HG03196 (cell line): ENCODE measurements around the gene F13A1.

Experiments
- ATAC-seq: cut with Tn5 transposase; IDR thresholded peaks from one replicate; pipeline ENCODE4 v1.9.1; 2021; ENCODE audit not compliant: unreplicated experiment

F13A1 gene

DNA sequence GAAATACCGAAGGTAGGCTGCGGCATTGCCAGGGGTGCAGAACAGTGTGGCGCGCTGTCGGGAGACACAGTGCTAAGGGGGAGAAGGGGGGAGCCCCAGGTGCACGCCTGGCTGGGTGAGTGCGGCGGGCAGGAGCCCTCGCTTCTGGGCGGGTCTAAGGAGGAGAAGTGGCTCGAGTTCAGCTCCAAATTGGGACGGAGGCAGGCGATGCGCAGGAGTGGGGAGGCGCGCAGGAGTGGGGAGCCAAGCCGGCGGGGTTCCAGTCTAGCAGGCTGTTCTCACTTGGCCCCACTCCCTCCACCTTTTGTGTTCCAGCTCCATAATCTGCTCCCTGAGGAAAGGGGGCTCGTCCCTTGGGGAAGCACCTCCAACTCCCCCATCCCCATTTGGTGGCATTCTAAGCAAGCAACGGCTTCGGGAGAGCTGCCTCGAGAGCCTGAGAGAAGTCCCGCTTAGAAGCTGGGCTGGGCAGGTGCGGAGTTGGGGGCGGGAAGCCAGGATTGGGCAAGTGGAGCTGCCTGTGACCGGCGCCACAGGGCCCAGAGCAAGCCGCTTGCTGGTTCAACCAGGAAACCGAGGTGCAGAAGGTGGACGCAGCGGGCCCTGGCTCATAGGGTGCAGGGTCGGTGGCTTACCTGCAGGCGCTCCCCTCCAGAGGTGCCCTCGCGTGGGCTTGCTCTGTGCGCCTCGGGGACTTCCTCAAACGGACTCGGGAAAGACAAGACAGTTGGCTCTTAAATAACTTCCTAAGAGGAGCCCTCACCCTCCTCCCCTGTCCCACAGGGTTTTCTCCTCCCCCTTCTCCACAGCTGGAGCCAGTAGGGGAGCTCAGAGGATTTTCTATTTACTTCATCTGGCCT, at the start of gene F13A1:
F13A1 (minus strand) TSS at position 711 of the 860 bp plus-strand sequence. CDS start 1,998 bp downstream, outside the sequence.
- no peak for ATAC-seq

DNA sequence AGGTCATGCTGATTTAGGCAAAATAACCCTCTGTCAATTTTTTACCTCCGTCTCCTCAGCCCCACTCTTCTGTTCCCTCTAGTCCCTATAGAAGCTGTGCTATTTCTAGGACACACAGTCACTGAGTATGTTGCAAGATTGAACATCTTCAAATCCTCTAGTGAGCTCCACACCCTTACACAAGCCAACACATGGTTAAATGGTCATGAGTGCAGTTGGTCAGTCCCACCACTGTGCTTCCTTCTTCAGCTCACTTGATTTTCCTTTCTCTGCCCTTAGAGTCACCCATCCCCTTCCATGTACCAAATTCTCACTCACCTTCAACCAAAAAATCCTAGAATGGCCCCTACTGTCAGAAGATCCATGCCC, 48.2 kb upstream of the F13A1 start:
- ATAC-seq = no peak

DNA sequence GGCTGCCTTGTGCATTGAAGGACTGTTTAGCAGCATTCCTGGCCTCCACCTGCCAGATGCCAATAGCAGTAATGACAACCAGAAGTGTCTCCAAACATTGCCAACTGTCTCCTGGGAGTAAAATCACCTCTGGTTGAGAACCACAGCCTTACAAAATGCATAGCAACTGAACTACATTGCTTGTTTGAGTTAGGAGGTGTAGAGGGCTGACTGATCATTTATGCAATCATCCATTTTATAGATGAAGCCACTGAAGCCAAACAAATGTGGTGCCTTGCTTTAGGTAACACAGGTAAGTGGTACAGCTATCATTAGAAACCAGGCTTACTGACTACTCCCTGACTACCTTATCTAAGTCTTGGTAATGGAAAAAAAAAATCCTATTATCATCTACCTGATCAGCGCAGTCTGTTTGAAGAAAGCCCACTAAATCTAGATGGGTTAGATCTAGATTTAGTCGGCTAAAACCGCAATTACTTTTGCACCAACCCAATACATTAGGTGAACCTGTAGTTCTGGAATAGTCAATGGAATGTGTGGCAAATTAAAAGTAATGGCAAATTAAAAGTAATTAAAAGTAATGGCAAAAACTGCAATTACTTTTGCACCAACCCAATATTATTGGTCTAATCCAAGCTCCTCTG, 47.7 kb upstream of the F13A1 start:
- no peak for ATAC-seq

DNA sequence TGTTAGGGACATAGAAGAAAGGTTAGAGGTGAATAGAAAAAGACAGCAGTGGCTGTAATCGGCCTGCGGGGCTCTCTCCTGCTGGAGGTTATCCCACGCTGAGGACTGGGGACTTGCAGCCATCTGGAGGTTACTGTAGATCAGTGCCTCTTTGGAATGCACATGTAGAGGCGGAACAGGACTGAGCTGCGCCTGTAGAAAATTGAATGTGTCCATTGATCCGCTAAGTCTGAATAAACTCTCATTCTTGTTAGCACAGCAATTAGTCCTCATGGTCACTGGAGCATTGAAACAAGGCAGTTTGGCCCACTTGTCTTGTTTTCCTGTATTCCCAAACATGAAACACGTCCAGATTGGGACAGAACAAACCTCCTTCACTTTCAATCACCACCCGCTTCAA, 46.3 kb upstream of the F13A1 start:
- ATAC-seq = no peak

DNA sequence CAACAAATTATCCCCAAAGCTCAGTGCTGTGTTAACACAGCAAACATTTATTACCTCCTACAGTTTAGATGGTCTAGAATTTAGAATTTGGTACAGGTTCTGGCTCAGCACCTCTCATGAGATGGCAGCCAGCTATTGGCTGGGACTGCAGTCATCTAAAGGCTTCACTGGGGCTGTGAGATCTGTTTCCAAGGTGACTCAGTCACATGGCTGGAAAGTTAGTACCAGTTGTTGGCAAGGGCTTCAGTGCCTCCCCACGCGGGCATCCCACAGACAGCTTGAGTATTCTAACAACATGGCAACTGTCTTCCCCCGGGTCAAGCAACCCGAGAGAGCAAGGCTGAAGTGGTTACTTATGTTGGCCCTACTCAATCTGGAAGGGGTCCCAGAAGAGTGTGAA, 44.8 kb upstream of the F13A1 start:
- no peak for ATAC-seq

DNA sequence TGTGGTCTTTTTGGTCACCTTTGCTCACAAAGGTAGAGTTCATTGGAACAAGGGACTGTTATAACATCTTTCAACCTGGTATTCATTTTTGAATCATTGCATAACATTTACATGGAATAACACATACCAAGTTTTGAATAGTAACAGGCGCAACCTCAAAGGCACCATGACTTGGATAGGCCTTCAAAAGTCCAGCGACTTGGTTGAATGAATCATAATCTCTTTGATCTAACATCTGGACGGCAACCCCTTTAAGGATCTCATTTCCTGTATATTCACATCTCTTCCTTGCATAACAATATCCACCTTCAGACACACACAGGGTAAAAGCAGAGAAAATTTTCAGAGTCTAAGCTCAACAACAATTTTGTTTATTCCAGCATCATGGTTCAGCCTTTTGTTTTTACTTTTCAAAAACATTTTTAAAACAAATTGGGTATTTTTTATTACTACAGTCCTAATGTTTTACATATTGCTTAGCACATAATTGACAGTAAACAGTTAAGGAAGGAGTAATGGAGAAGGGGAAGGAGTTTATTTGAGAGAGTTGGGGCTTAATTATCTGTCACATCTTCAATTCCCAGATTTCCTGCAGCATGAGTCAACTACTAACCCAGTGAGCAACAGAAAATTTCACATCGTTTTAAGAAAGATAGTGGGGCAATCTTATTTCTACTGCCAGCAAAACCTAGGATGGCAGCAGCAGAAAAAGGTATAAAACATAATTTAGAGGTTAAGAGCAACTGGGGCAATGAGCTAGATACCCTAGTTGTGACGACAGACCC, 41.8 kb upstream of the F13A1 start:
- ATAC-seq = no peak

DNA sequence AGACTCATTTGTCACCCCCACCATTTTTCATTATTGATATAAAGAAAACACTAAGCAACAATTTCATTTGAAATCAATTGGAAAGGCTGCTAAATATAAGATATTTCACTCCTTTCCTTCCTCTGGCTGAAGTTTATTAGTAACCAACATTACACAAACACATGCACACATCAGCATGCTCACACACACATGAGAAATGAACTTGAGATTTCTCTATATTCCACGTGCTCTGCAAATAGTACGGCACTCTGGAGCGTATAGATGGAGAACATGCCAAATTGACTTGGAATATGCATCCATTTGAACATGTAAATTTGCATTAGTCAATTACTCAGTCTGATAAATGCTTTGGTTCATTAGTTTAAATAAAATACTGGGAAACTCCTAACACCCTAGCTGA, 37.1 kb upstream of the F13A1 start:
- no peak for ATAC-seq

DNA sequence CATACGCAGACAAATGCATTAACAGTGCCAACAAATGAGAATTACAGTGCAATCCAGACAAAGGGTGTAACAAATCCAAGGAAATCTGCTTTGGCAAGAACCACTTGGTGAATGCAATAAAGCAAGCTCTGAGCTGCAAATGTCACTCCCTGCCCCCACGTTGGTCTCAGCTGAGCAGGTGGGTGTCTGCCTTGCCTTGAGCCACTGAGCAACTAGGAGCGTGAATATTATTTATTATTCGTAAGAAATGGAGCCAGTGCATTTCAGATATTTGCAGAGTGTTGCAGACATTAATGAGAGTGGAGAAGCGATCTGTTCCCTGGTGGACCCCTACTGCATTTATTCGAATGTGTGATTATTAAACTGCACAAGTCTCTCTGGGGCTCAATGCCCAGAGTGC, 36.6 kb upstream of the F13A1 start:
- no peak for ATAC-seq

DNA sequence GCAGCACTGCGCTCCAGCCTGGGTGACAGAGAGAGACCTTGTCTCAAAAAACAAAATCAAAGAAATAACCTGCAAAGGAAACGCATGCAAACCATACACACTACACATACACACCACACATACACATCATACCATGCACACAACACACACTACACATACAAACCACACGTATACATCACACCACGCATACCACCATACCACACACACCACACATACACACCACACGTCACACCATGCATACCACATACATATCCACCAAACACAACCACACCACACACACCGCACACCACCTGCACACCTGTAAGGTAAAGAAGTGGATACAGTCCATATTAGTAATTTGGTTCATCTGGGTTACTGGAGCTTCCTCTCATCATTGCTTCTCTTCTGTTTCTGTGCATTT, 32.3 kb upstream of the F13A1 start:
- no peak for ATAC-seq

DNA sequence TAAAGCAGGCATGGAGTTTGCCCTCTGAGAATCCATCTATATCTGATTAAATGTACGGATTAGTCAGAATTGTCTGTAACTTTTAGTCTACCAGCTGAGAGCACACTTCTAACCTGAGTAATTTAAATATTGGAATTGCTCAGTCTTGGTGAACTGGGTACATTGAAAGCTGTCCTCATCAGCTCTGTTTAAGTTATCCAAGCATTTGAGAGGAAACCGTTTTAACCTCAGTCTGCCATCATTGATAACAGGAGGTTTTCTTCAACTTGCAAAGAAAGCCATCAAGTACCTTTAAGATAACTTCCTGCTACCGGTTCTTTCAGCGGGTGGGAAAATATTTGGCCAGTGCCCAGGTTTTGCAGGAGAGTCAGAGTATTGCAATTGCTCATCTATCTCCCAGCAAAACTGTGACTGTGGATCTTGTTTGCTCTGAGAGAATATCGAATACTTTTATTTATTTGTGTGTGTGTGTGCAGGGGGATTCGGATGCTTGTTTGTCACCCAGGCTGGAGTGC, 31.1 kb upstream of the F13A1 start:
- ATAC-seq = no peak

DNA sequence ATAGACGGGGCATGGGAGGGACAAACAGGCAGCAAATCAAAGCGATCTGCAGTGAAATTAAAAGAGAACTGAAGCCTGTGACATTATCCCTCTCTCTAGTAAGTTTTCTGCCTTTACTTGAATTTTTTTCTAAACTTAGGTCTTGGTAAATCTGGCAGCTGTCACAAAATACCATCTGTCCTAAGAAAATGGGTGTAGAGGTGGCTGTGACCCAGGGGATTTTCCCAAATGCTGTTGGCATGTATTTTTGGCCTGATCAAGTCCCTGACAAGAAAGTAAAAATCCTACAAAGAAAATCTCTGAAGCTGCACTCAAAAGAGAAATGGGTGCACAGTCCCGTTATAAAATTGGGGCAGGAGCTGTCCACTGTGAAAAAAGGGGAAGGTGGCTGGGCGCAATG, 30.2 kb upstream of the F13A1 start:
- no peak for ATAC-seq

DNA sequence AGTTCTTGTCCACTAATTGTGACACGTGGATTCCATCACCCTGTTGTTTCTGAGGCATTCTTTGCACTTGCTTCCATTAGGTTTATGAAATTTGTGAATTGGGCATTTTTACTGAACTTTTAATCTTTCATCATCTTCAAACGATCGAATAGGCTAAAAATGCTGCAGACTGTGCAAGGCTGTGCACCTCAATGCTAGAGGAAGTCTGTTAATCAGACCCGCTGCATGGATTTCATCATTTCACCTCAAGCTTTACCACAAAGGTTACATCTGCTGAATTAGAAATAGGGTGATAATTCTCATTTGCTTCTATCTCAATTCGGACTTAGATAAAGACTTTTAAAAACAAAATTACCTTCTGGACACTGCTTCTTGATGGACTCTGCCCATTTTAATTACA, 27.8 kb upstream of the F13A1 start:
- ATAC-seq = no peak

DNA sequence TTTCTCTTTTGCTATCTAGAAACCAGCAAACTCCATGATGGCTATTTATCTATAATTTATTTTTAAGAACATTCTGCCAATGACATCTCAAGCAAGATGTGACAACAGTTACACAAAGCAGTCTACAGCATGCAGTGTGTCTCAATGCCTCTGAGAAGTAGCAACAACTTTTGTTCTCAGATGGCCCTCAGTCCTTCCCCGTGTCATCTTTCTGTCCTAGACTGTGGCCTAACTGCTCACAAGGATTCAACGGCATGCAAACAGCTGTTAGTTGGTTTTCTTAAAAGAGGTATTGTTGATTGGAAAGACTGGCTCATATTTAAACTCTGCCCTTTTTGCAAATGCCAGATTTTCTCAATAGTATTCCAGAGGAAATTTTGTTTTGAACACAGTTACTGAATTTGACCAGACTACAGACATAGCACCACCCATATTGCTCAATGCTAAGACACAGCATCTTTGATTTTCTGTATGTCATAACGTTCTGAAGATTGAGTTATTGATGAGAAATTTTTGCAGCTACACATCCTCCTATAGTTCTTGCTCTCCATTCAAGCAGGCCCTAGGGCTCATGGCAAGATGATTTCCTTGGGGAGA, 26.1 kb upstream of the F13A1 start:
- no peak for ATAC-seq

DNA sequence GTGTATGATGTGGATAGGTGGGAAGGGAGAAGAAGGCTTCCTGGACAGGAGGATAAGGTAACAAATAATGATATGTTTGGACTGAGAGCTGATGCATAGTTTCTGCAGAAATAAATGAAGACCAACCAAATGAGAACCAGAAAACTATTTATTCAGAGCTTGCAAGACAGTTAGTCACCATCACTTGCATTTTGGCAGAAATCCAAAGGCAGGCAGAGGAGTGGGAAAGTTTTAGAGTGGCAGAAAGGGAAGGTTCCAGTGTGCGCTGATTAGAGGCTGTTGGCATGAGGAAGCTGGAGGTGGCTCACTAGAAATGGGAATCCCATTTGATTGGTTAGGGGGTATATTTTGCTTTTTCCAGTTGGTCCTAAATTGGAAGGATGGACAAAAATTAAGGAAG, 13.0 kb upstream of the F13A1 start:
- no peak for ATAC-seq

DNA sequence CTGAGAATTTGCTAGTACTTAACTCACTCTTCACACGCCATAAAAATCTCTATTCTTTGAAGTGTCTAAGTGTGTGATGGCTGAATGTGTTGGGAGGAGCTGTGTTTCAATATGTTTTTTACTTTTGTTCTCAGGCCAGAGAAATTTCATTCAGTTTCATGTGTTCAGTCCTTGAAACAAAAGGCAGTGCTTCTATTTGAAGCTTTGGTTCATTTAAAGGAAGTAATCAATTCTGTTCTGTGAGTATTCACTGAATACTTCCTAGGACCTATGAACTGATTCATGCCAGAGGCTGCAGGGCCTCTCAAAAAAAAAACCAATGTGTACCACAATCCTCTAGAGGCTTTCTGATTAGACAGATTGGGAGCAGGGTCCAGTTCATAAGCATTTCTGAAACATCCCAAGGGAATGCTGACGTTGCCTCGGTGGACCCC, 12.4 kb upstream of the F13A1 start:
- ATAC-seq = peak; percentile 30

DNA sequence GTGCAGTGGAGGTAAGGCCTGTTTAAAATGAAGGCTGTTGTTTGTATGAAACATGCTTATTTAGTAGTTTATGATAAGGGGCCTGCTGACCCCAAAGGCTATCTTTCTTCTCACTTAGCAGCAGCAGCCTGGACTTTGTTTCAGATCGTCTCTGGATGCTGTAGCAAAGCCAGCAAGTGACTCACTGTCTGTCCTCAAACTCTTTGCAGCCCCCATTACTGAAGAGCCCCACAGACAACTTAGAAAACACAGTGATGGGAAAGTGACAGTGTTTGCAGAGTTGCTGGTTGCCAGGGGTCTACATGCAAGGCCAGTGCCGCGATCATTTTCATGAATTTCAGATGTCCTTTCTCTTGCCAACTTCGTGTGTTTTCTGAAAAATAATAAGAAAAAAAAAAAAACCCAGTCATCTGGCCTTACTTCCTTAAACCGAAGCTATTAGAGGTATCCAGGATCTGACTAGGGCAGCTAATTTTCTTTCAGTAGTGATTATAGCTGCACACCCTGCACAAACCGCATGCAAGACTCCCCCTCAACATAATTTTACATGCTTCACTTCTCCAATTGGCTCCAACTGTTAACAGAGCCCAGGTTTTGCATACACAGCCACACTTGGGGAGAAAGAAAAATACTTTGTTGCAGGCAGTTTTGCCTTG, 11.6 kb upstream of the F13A1 start:
- peak; percentile 47 for ATAC-seq

DNA sequence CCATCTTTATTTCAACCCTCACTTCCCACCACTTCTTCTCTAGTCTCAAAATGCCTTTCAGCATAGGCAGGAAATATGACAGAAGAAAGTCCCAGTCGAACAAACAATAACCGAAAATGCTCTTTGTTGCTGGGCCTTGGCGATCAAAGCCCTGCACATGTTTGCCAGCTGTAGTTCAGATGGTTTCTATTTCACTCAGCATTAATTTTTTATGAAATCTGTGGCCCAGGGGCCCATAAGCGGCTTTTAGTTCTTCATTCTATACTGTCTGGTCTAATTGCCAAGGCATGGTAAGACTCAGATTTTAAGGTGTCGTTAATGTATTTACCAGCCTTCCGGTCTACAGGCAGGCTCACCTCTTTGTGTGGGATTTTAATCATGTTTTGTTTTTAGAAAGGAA, 10.9 kb upstream of the F13A1 start:
- ATAC-seq = peak; percentile 76

DNA sequence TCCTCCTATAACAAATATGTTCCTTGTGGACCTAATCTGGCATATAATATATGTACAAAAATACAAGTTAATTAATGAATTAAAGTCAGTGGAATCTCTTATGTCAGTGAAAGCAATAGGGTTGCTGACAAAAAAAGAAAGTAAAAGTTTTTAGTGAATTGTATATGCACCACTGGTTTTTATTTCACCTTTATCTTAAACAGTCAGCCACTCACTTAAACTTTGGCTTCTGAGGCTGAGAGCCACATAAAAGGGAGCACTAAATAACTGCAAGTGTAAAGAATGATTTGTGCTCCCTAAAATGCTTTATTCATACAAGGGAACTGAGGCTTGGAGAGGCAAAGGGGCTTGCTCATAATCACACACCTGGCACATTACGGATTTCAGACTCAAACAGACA, 9.9 kb upstream of the F13A1 start:
- no peak for ATAC-seq

DNA sequence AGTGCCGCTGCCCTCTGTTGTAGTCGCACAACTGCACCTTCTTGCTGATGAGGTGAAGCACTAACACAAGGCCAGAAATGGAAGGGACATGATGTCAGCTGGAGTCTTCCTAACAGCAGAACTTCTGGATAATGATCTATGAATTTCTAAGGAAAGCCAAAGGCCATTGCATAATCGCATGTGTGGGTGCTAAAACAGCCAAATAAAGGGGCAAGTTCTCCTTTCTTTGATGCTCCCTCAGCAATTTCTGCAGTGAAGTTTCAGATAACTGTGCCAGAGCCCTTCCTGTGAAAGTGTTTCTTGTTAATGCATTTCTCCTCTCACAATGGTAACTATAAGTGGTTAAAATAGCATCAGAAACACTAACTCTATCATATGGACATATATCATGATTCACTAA, 8.0 kb upstream of the F13A1 start:
- no peak for ATAC-seq

DNA sequence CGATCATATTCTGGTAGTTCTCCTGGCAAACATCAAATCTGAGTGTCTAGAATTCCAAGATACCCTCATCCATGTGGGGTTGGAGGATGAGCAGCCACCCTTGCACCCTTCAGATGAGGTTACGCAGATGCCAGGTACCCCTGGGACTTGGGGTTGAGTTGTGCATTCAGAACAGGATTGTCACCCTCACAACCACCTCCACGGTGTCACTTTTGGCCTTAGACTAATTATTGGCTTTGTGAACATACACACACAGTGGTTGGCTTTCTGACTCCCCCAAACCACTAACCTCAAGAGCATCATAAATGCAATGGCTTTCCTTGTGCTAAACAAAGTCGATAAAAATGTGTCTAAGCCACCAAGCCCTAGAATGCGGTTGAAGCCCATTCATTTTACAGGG, 2.9 kb upstream of the F13A1 start:
- no peak for ATAC-seq

DNA sequence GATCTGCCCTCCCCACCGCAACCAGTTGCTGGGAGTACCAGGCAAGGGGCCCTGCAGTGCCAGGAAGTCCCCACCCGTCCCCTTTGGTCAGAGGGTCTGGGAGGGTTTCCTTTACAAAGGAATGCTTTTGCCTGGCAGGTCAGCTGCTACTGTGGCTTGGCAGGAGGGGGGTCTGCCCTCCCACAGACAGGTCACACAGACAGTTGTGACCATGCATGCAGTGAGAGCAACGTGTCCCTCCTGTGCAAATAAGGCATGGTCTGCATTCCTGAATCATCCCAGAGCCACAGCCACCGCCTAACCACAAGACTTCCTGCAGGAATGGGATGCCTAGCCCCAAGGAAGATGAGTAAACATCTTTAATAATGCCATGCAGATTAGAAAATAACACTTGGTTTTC, 439 bp upstream of the F13A1 start:
- ATAC-seq = no peak
